GM12878 (cell line): ENCODE measurements around the gene ZBTB42.

ENCODE experiments used
- CTCF ChIP-seq, 3 experiments: IDR thresholded peaks in 2 of 3; conservative IDR thresholded peaks in 1 of 3; 2 replicates each; pipeline ENCODE4 v1.5.1; 2011; ENCODE audit warnings: low read depth in 3 of 3, low read length in 3 of 3, mild to moderate bottlenecking in 3 of 3, control low read depth in 2 of 3, moderate library complexity in 2 of 3, inconsistent platforms in 1 of 3, mixed read lengths in 1 of 3; ENCODE audit not compliant: control insufficient read depth in 2 of 3, insufficient read depth in 1 of 3; ENCODE audit errors: extremely low read depth in 1 of 3
- EZH2 ChIP-seq: IDR thresholded peaks from 2 replicates; pipeline ENCODE4 v1.6.1; 2012; ENCODE audit warnings: low read depth, mild to moderate bottlenecking, control low read depth, inconsistent platforms, low read length, borderline replicate concordance; ENCODE audit not compliant: control insufficient read depth
- HDGF ChIP-seq: fragments of 450-650 bp; IDR thresholded peaks from 2 replicates; pipeline ENCODE4 v1.6.1; 2016; ENCODE audit warnings: antibody characterized with exemption
- MXI1 ChIP-seq: fragments of 150-350 bp; IDR thresholded peaks from 2 replicates; pipeline ENCODE4 v1.6.1; 2011; ENCODE audit warnings: low read depth, mild to moderate bottlenecking, inconsistent platforms, low read length, improper control_type of control experiment
- MYC ChIP-seq: IDR thresholded peaks from 2 replicates; pipeline ENCODE4 v1.6.1; 2011; ENCODE audit warnings: mild to moderate bottlenecking, low read length, moderate library complexity, inconsistent platforms; ENCODE audit not compliant: insufficient read depth, insufficient replicate concordance, insufficient read length, severe bottlenecking
- NRF1 ChIP-seq: conservative IDR thresholded peaks from 2 replicates; pipeline ENCODE4 v1.6.1; 2011; ENCODE audit warnings: mild to moderate bottlenecking, low read depth, low read length, improper control_type of control experiment
- SRF ChIP-seq, 2 experiments: IDR thresholded peaks; 2 replicates each; pipeline ENCODE4 v1.6.1; 2011; ENCODE audit warnings: low read depth in 2 of 2, low read length in 2 of 2, mild to moderate bottlenecking in 1 of 2, moderate library complexity in 1 of 2
- TAF1 ChIP-seq: IDR thresholded peaks from 2 replicates; pipeline ENCODE4 v1.6.1; 2011; ENCODE audit warnings: mild to moderate bottlenecking, low read depth, low read length, borderline replicate concordance
- YY1 ChIP-seq: IDR thresholded peaks from 2 replicates; pipeline ENCODE4 v1.6.1; 2011; ENCODE audit warnings: low read depth, mild to moderate bottlenecking, low read length

- TF ChIP-seq MXI1 (no peak), EZH2 (no peak), HDGF (no peak), TAF1 (no peak), CTCF (IDR thresholded peaks at IDR 0.05 in 2 of 3, conservative IDR thresholded peaks at IDR 0.05 in 1 of 3; ENCODE audit: control insufficient read depth in 2 of 3, extremely low read depth in 1 of 3, insufficient read depth in 1 of 3, low read depth in 3 of 3, low read length in 3 of 3) (no peak), NRF1 (no peak), MYC (no peak), YY1 (no peak), SRF (IDR thresholded peaks at IDR 0.05; ENCODE audit: low read depth in 2 of 2, low read length in 2 of 2) (no peak)
Measured at GRCh38 chr14:104796687-104797081, 4.2 kb upstream of the ZBTB42 start.
